Measurements from ENCODE around the gene ADCY1.

ADCY1 gene

DNA sequence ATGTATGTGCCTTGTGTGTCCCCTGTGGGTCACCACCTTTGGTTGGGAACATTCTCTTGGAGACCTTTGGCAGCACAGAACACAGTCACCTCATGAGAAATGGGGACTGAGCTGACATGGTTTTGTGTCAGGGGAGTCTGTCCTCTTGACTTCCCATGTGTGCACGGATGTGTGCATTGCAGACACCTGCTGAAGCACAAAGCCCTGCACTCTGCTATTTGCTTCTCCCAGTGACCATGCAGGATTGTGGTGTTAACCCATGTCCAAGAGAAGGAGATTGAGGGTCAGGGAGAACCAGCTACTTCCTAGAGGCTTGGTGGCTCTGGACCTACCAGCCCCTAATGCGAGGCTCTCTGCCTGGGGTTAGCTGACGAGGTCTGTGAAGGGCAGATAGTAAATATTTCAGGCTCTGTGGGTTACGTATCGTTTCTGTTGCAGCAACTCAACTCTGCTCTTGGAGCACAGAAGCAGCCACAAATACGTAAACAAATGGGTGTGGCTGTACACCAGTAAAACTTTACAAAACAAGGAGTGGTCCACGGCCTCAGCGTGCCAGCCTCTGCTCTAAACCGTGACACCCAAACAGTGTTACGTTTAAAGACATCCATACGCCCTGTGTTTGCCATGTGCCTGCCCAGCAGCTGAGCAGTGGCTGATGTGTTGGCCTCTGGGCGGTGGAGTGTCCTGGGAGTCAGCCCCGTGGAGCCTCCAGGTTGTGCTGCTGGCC is 51.7 kb downstream of the ADCY1 start:
- DNase-seq = no peak

DNA sequence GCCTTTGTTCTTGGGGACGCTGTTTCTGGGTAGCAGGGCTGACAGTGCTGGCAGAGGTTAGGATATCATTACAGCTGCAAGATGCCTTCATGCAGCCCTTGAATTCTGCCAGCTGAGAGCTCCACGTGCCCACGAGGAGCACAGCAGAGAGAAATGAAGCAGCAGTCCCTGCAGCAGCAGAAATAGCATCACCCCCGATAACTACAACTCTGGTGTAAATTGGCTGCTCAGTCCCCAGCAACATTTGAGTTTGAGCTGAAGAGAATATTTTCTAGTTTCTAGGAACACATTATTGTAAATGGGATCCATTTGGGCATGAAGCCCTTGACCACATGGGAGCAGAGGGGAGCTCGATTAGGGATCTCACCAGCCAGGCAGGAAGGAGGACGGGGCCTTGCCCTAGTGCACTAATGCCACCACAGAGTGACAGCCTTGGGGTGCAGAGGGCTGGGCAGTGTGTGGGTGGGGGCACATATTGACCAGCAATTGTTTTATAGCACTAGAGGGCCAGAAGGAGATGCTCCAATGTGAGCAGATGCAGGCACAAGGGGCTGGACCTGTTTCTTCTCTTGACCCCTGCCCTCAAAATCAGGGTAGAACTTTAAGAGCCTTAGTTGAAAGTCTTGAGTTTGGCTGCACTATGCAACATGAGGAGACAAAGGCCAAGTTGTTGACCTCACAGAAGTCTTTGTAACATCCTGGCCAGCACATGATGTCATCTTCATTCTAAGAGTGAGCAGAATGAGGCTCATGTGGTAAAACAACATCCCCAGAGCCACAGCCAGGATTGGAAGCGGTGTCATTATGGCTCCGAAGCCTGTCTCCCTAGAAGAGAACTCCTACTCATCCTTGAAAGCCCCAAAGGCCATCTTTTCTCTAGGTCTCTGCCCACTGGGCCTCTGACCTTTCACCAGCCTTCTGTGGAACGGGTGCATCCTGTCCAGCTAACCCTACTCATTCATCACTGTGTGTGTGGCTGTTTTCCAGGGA is 52.6 kb downstream of the ADCY1 start:
- no peak for DNase-seq

DNA sequence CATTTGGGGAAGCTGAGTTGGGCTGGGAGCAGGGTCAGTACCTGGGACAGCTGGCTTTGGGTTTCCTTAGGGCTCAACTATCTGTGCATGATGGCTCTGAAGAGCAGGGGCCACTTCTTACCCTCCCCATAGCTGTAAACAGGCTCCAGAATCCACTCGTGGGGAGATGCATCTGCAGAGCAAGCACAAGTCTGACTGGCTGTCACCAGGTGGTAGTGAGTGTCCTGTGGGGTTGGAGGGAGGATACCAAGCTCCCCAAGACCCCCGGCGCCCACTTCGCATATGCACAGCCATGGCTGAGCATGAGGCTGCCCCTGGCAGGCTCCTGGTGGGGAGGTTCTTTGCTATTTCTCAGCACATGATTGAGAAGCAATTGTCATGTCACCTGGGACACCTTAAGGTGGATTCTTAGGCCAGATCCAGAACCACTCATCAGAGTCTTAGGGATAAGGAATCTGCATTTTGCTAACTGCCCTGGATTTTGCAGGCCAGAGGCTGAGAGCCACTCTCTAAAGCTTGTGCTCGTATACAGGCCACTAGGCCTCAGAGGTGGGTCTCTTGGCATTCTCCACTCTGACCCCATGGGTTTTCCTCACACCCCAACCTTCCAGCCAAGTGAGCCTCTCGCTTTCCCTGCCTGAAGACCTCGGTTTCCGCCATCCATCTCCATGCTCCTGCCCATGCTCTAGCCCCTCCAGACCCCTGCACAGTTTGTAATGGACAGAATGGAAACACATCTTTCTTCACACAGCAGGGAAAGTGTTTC is 53.7 kb downstream of the ADCY1 start:
- DNase-seq = no peak

DNA sequence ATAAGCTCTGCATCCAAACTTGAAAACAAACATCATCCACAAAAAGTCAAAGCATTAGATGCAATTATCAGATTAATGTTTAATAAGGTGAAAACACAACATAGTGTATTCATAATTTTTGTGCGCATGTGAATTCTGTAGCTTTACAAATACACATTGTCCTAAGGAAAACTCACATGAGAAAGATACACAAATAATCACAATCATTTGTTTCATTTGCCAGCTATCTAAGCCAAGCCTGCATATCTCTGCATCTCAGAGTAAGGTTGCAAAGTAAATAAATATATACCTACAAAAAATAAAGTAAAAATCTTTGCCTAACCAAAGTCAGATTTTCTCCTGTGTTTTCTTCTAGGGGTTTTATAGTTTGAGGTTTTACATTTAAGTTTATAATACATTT is 57.4 kb downstream of the ADCY1 start:
- no peak for DNase-seq

DNA sequence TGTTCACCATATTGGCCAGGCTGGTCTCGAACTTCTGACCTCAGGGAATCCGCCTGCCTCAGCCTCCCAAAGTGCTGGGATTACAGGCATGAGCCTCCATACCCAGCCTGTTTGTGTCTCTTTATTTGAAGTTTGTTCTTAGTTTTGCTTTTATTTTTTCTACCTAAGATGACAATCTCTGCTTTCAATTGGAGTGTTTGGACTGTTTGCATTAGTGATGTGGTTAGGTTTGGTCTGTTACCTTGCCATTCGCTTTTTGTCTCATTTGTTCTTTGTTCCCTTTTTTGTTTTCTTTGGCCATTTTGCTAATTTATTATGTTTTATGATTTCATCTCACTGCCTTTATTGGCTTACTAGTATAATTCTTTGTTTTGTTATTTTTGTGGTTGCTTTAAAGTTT is 62.6 kb downstream of the ADCY1 start:
- no peak for DNase-seq

DNA sequence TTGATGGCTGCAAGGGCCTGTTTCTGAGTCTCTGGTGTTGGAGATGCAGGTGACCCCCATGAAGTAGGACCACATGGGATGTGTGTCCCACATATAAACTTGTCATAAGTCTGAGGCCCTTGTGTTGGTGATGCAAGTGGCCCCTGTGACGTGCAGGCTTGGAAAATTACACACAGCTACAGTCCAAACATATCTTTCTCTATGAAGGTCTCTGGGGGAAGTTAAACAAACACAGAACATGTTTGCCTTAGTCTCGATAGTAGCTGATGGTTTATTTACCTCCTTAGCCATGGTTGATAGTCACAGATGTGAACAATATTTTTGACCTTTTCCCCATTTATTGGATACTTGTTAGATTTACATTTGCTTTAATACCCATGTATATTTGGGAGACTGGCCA is 64.7 kb downstream of the ADCY1 start:
- DNase-seq = no peak

DNA sequence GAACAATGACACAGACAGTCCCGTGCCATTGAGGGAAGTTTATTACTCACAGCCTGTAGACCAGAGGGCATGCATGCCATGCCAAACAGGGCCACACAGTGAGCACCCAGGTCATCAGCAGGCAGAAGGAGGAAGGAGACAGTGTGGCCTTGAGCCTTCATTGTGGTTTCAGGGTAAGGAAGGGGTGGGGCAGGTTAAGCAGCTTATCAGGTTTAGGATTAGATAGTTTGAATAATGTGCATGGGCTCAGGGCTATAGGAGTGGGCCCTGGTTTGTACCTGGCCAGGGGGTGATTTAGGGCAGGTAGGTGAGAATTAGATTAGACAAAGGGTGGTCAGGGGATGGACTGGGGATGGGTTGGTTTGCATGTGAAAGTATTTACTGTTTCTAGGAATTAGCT is 67.9 kb downstream of the ADCY1 start:
- no peak for DNase-seq

DNA sequence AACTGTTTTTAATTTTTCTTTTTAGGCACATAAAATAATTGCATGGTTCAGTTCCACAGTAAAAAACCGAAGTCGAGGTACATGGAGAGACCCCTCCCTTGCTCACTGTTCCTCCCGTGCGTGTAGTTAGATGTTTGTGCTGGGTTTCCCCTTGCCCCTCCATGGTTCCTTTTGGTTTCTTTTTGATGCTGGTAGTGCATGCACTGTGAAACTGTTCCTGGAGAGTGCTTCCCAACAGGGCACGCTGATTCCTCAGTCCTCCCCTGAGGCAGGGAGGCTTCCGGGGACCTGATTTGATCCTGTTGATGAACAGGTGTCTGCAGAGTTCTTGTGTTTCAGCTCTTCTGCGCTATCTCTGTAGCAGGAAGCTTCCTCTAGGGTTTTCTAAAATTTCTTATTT is 69.5 kb downstream of the ADCY1 start:
- no peak for DNase-seq

DNA sequence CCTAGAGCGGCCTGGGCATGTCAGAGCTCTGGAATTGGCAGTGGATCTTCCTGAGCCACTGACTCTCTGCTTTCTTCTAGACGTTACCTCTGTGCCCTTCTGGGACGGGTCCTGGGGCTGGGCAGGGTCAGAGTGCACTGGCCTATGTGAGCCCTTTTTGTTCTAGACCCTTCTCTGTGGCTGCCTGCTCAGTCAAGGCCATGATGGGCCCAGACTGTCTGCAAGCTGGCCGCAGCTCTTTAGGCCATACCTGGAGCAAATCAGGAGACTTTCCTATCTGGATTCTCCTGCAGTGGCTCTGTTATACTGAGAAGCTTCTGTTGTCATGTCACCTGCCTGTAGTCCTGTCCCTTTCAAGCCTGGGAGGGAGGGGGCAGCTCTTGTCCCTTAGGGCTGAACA is 70.1 kb downstream of the ADCY1 start:
- no peak for DNase-seq

DNA sequence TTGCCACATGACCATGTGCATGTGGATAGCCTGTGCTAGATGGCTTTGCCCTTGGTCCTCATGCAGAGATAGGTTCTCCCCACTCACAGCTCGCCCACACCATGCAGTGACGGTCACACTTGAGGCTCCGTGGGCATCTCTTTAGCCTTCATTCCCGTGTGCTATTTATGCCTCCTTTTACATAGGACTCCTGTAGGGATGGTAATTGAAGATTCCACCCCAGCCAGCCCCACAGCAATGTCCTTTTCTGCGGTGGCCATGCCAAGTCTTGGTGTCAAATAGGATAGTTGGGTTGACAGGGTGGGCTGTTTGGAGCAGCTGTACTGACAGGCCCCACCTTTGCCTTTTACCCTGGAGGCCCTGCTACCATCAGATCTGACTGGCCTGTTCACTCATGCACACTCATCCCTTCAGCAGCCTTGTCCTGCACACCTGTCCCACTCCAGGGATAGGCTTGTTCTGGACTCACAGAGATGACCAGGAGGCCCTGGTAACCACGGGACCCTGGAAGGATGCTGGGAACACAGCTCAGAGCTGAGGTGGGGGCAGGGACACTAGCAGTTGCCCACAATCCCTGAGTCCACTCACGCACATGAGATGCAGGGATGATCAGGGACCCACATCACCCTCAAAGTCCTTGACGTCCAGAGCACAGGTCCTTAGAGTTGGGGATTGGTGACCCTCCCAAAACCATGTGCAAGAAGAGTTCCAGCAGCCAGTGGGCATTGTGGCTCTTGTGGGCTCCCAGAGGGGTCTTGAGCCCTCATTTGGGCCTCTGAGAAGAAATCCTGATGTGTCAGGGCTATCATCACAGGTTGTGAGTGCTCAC is 71.2 kb downstream of the ADCY1 start:
- DNase-seq = no peak

DNA sequence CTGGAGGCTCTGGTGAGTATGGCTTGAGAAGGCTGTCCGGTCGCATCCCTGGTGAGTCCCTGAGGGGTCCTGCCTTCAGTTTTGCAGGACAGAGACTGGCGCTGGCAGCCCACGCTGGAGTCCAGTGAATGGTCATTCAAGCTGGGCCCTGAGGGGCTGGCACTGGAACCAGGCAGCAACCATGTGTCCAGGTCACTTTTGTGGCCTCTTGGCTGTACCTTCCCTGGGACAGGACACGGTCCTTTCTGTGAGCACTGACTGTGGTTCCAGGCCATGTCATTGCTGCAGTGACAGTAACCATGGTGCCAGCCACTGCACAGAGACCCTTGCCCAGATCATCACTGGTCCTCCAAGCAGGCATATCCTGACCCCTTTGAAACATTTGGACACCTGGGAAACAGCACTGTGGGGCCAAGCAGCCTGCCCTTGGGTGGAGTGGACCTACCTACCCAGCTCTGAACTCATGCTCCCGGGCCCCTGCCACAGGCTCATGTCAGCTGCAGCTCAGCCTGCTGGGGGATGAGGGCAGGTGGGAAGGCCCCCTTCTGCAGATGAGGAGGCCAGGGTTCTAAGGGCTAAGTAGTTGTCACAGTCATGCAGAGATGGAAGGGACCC is 72.1 kb downstream of the ADCY1 start:
- no peak for DNase-seq

DNA sequence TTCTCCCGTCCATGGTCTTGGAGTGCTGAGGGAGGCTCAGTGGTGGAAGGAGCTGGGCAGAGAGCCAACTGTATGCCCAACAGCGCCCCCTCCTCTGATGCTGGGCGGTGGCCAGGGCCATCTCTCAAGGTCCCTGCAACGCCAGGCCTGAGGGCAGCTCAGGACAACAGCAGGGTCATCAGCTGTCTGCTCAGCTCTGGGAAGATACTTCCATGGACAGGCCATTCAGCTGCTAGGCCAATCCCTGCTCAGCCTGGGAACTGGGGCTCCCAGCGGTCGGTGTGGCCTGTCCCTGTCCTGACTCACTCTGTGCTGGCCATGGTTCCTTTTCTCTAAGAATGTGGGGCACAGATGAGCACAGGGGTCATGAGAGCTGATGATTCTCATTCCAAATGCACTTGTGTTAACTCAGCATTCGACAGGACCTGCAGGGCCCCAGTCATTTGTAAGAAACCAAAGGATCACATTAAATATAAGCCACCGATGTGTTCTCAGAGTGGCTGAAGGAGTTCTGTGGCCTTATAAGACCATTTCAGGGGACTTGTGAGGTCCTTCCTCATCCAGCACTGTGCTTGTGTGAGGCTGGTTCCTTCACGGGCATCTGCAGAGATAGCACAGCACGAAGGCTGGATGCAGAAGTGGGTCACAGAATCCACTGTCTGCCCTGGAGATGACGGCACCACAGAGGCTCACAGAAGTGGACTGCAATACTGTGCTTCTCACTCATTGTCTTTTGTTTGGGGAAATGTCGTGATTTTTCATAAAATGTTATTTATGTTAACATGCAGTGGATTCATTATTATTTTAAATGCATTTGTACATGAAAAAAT is 73.0 kb downstream of the ADCY1 start:
- no peak for DNase-seq

DNA sequence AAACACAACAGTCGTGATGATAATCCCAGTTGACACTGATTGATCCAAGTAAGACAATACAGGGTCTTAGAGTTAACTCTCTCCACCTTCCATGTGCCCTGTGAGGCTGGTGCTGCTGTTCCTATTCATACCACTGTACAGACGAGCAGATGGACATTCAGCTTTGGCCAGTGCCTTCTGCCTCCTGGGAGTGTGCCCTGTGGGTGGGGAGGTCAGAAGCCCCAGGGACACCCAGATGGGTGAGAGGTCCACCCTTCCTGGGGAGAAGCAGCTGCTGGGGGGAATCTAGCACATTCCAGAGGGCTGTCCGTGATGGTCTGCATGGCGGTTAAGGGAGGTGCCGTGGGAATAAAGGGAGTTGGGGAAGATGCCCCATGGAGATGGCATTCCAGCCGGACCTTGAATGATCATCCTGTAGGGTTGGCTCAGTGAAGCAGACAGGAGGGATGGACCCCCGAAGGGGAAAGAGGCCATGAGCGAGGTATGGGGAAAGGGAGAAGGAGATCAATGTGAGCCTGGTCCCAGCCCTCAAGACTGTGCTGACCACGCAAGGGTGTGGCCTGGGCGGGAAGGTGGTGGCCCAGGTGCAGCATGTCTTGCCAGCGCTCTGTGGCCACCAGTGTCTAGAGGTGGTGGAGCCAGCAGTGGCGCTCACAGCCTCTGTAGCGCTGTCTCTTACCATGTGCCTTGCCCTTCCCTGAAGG is 74.0 kb downstream of the ADCY1 start:
- DNase-seq = no peak

DNA sequence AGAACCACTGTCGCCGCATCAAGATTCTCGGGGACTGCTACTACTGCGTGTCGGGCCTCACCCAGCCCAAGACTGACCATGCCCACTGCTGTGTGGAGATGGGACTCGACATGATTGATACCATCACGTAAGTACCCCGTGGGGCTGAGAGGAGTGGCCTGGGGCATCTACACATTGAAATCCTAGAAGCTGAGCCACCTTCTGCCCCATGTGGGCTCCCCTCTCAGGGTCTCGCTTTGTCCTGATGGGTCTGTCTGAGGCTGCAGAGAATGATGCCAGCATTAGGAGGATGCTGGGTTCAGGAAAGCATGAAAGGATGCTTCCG is 74.5 kb downstream of the ADCY1 start:
- DNase-seq = no peak

DNA sequence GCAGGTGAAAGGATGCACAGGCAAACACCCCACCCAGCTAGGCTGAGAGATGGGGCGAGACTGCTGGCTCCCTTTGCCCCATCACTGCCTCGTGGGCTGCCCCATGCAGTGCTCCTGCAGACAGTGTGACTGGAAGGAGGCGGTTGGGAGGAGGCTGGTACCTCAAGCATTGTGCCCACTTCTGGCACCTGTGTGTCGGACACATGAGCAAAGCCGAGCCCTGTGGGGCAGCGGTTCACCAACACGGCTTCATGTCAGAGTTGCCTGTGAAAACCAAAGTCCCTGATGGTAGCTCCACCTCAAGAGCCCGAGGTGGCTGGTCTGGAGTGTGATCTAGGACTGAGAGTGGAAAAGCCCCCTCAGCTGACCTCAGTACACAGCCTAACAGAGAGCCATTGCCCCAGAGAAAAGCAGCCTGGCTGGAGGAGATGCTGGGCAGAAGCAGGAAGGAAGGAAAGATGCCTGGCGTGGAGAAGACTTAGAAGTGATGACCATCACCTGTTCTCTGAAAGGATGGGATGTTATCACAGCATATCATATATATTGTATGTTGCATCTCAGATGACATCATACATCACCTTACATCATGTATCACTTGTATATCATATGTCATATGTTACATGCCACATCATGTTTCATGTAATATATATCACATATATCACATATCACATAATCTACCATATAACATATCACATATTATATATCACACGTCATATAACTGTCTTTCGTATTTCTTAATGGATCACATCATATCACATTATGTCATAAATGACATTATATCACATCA is 75.6 kb downstream of the ADCY1 start:
- DNase-seq = no peak

DNA sequence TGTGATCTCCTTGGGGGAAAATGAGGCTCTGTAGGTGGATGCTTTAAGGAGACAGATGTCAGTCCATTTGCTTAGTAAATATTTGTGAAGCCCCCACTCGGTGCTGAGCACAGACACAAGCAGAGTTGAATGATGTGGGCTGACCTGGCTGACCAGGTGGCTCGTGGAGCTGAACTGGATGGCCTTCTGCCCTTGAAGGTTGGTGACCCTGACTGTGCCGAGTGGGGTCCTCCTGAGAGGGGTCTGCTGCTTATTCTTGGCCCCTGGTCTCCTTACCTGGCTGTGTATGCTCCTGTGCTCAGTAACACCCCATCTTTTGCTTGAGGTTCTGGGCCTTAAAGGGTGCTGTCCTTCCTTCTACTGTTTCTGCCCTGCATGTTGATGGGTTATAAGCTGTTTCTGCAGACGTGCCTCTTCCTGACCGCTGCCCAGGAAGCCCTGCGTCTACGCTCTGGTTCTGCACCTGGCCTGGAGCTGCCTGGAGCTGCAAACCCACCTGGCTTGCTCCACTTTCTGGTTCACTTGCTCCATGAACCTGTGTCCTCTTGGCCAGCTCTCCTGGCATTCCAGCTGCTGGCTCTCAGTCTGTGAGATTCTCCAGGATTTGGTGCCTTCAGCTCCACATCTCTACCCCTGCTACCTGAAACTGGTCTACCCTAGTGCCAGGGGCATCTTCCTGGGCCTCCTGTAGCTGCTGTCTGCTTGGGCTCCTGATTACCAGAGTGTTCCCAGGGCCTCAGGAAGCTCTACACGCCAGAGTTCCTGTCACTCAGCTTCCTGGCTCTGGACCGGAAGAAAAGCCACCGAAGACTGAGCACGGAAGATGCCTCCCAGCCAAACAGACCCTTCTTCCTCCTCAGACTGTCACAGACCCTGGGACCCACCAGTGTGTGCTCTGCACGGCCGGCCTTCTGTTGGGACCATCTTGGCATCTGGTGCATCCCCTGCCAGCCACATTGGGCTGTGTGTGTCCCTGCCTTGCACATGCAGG is 76.5 kb downstream of the ADCY1 start:
- DNase-seq = no peak

DNA sequence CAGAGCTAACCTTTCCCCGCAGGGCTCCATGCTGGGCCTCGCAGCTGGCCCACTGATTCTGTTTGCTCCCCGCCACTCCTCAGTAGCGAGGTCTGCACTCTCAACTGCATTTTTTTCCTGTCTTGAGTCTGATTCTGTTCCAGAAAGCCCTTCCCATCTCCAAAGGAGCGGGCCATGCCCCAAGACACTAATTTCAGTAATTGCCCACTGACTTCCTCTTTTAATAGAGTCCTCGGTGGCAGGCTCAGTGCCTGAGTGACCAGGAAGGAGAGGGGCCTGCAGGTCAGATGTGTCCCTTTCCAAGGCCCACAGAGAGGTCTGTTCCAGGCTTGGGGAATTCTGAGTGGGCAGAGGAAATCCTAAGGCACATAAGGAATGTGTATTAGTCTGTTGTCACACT is 77.4 kb downstream of the ADCY1 start:
- no peak for DNase-seq

DNA sequence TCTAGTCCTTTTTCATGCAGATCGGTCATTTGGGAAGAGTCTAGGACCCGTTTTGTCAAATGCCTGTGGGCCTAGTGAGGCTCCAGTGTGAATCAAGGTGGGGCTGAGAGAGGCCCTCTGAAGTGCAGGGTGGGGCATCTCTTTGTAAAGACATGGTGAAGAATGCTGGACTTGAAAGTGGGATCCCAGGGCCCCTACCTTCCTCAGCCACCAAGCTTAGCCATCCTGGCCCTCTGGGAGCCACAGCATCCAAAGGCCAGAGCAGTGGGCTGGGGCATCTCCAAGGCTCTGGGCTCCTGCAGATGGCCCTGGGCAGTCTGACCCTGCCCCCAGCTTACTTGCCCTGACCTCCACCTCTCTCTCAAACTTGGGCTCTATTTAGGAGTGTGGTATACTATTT is 78.5 kb downstream of the ADCY1 start:
- no peak for DNase-seq
